RWPE1 (cell line): ENCODE data around the gene LPAR2.

Experiments used
- CTCF ChIA-PET: fragments of 350-600 bp; sonication (Branson Sonifier 250); formaldehyde crosslinking; extraction: SDS; loops from one replicate; lab custom pipeline; 2021; lab: Yijun Ruan, JAX
- POLR2A ChIA-PET: fragments of 400-600 bp; formaldehyde crosslinking; extraction: SDS; loops from one replicate; lab custom pipeline; 2020; ENCODE audit warnings: antibody characterized with exemption; ENCODE audit not compliant: low non-redundant PET; lab: Yijun Ruan, JAX
- DNase-seq: peaks from one replicate; pipeline ENCODE4 v3.0.0; 2012; ENCODE audit warnings: low spot score
- H3K27ac ChIP-seq: fragments of 450-650 bp; 2 replicates; pipeline ENCODE4 v1.5.1; 2017
- CTCF ChIP-seq: fragments of 450-650 bp; conservative IDR thresholded peaks from 2 replicates; pipeline ENCODE4 v1.5.1; 2017; ENCODE audit warnings: low read depth, mild to moderate bottlenecking

Gene LPAR2

GRCh38 chr19:19627621-19628500 lies at the start of gene LPAR2:
Gene LPAR2 (minus strand): TSS chr19:19628220. CDS start chr19:19627275, 945 bp downstream.
- no peak for TF ChIP-seq CTCF
- CTCF ChIA-PET = interaction anchor here (0.6 to 0.9 kb wide), 3 partner anchors 75 to 194 kb away, joined by 3 read pairs; partner anchors contain the start of gene ZNF506
- peak within 1 kb of the TSS; percentile 84 for H3K27ac ChIP-seq
- POLR2A ChIA-PET = no interaction called here
- DNase-seq = peak; percentile 90

GRCh38 chr19:19677579-19677978 lies 49.6 kb upstream of the LPAR2 start:
- ChIA-PET POLR2A (no interaction called here), CTCF (no interaction called here)
- no peak overlapping the region for H3K27ac ChIP-seq
- DNase-seq = no peak
- no peak for TF ChIP-seq CTCF

GRCh38 chr19:19674315-19674714 lies 46.3 kb upstream of the LPAR2 start:
- DNase-seq = no peak
- TF ChIP-seq CTCF = no peak
- CTCF ChIA-PET = no interaction called here
- POLR2A ChIA-PET = no interaction called here
- H3K27ac ChIP-seq = no peak overlapping the region

- POLR2A ChIA-PET = no interaction called here
- CTCF ChIA-PET = no interaction called here
- DNase-seq = no peak
- no peak overlapping the region for H3K27ac ChIP-seq
- no peak for TF ChIP-seq CTCF
Observed at GRCh38 chr19:19672816-19673215, 44.8 kb upstream of the LPAR2 start.

GRCh38 chr19:19670070-19670551 lies 42.1 kb upstream of the LPAR2 start:
- peak overlapping the region; percentile 91 for H3K27ac ChIP-seq
- POLR2A ChIA-PET = no interaction called here

More at GRCh38 chr19:19670070-19670551, 42.1 kb upstream of the LPAR2 start:
- CTCF ChIA-PET = no interaction called here
- no peak for DNase-seq
- no peak for TF ChIP-seq CTCF
